ENCODE measurements around the gene CEP162. TPM values are rescaled to one million over a fixed set of nuclear protein-coding genes. Genes with fewer than 3 reads are reported as not detected.

The CEP162 gene
- total and polyA plus RNA-seq, 2 of the 8 experiments (the other 6 are each of a cell fraction or from before 2014, with no cell fraction given): 1.3 to 10.6 TPM

GRCh38 chr6:84177241-84177640 is 50.2 kb downstream of the CEP162 start:
- no peak overlapping the region for H3K4me2 ChIP-seq (ENCODE audit: insufficient read depth in 1 of 2, low read depth in 2 of 2, low read length in 2 of 2)
- no peak overlapping the region for H2BK12ac ChIP-seq (ENCODE audit: low read depth, low read length)
- H3K9ac ChIP-seq (replicated peaks in 1 of 4; ENCODE audit: extremely low read depth in 1 of 4, low read depth in 3 of 4, low read length in 3 of 4): no peak overlapping the region
- H3K4me1 ChIP-seq (replicated peaks in 1 of 4; ENCODE audit: control insufficient read depth in 3 of 4, insufficient read depth in 4 of 4, low read length in 3 of 4): no peaks in the 10 kb centered on the region
- H3K56ac ChIP-seq (replicated peaks; ENCODE audit: insufficient read length, low read depth, low read length): no peak overlapping the region
- DNase-seq (ENCODE audit: low read depth in 1 of 2, low spot score in 2 of 2) (no peak), FAIRE-seq (no peak)
- H3K79me2 ChIP-seq (ENCODE audit: control insufficient read depth in 1 of 2, insufficient read depth in 2 of 2, low read length in 2 of 2): no peaks in the 10 kb centered on the region
- no peaks in the 10 kb centered on the region for H3K27me3 ChIP-seq (replicated peaks in 1 of 4; ENCODE audit: control insufficient read depth in 3 of 4, extremely low read depth in 1 of 4, insufficient read depth in 3 of 4, low read length in 3 of 4)
- no peak overlapping the region for H3K4me3 ChIP-seq (ENCODE audit: extremely low read depth in 1 of 4, insufficient read depth in 2 of 4, low read depth in 3 of 4, low read length in 4 of 4)
- H4K5ac ChIP-seq (ENCODE audit: insufficient read length, low read depth, low read length): no peak overlapping the region
- CTCF ChIA-PET (ENCODE audit: partially characterized antibody): no interaction called here
- no peak overlapping the region for H2BK5ac ChIP-seq (ENCODE audit: low read depth, low read length)
- no peak overlapping the region for H2BK15ac ChIP-seq (ENCODE audit: low read length)
- H3K79me1 ChIP-seq (ENCODE audit: low read depth, low read length): no peaks in the 10 kb centered on the region
- WGBS, 2 experiments (ENCODE audit: extremely low coverage in 1 of 2, insufficient coverage in 1 of 2, insufficient read length in 1 of 2, insufficient replicate concordance in 2 of 2, low coverage in 1 of 2, low lambda C conversion rate in 2 of 2, missing lambda C conversion rate in 1 of 2): 91% methylated on average over 4 of the region's 4 CpGs; no CpG with 5 or more reads in 1 of the 2 experiments
- H3K9me3 ChIP-seq (ENCODE audit: insufficient read depth in 2 of 2, low read depth in 1 of 2, low read length in 1 of 2): no peaks in the 10 kb centered on the region
- H2AK5ac ChIP-seq (ENCODE audit: low read depth, low read length): no peak overlapping the region
- no peak overlapping the region for H3K18ac ChIP-seq (ENCODE audit: extremely low read depth, low read length)
- H2AFZ ChIP-seq (ENCODE audit: low read length): no peak overlapping the region
- TF ChIP-seq ASH2L (IDR thresholded peaks at IDR 0.05; ENCODE audit: low read length) (no peak), CTBP2 (IDR thresholded peaks at IDR 0.05; ENCODE audit: borderline replicate concordance, insufficient read depth, insufficient read length, low read length) (no peak), JUN (IDR thresholded peaks at IDR 0.05; ENCODE audit: low read depth, low read length) (no peak), PHF8 (conservative IDR thresholded peaks at IDR 0.05; ENCODE audit: low read depth, low read length) (no peak), NRF1 (IDR thresholded peaks at IDR 0.05; ENCODE audit: low read depth, low read length) (no peak)
- H3K4ac ChIP-seq (replicated peaks; ENCODE audit: insufficient read length, low read depth, low read length): no peak overlapping the region
- POLR2A ChIA-PET (ENCODE audit: partially characterized antibody): no interaction called here
- H3K14ac ChIP-seq (ENCODE audit: insufficient read length): no peak overlapping the region
- no peaks in the 10 kb centered on the region for H3K23me2 ChIP-seq (ENCODE audit: low read depth, low read length)
- H4K91ac ChIP-seq (replicated peaks; ENCODE audit: insufficient read length, low read length): no peak overlapping the region
- no peak overlapping the region; the same call in 1 of the 2 replicates for H4K8ac ChIP-seq (ENCODE audit: extremely low read depth, insufficient read depth, low read length)
- no peak overlapping the region for H2BK120ac ChIP-seq (replicated peaks; ENCODE audit: low read depth, low read length)
- H3K23ac ChIP-seq (ENCODE audit: insufficient read length): no peak overlapping the region
- no peak overlapping the region for H3K27ac ChIP-seq (ENCODE audit: low read depth, low read length)
- no peaks in the 10 kb centered on the region for H4K20me1 ChIP-seq (replicated peaks in 1 of 2; ENCODE audit: control insufficient read depth in 1 of 2, insufficient read depth in 2 of 2, low read length in 2 of 2)
- no peak overlapping the region for H2BK20ac ChIP-seq (ENCODE audit: low read length)
- H3K36me3 ChIP-seq (ENCODE audit: control insufficient read depth in 2 of 4, insufficient read depth in 4 of 4, low read length in 3 of 4): peaks cover 0 to 5% (median 2%) of the 10 kb centered on the region in 4 experiments; a peak in 2 of 8 replicates

Data from H1 (cell line).